HEK293 (cell line): ENCODE results near the gene CRIM1.

Experiments used
- CTCF ChIA-PET: fragments of 350-600 bp; formaldehyde crosslinking; extraction: SDS; loops from one replicate; lab custom pipeline; 2021; ENCODE audit warnings: antibody characterized with exemption; lab: Yijun Ruan, JAX
- POLR2A ChIA-PET: fragments of 300-600 bp; formaldehyde crosslinking; extraction: SDS; loops from one replicate; lab custom pipeline; 2020; ENCODE audit warnings: antibody characterized with exemption, inconsistent platforms; lab: Yijun Ruan, JAX
- H3K27ac ChIP-seq: fragments of 200-500 bp; sonication (Bioruptor generic); 2 replicates; pipeline ENCODE4 v1.5.1; 2014; ENCODE audit warnings: low read depth, low read length, control low read depth, inconsistent platforms; ENCODE audit errors: extremely low read depth
- H3K36me3 ChIP-seq, 2 experiments: fragments of 200-500 bp in 1 of 2; sonication (Bioruptor generic) in 1 of 2; 1 replicate in 1 of 2; 2 replicates in 1 of 2; pipeline ENCODE4 v1.5.1; 2014 to 2017; ENCODE audit warnings: inconsistent platforms in 2 of 2, low read length in 2 of 2; ENCODE audit not compliant: control insufficient read depth in 2 of 2, insufficient read depth in 1 of 2
- H3K4me1 ChIP-seq: fragments of 200-500 bp; sonication (Bioruptor generic); 2 replicates; pipeline ENCODE4 v1.5.1; 2014; ENCODE audit warnings: mild to moderate bottlenecking, low read length, inconsistent platforms; ENCODE audit not compliant: control insufficient read depth, insufficient read depth
- H3K4me3 ChIP-seq: 2 replicates; pipeline ENCODE4 v1.5.1; 2011; ENCODE audit warnings: low read depth, mild to moderate bottlenecking, control low read depth, low read length, moderate library complexity
- H3K9me3 ChIP-seq: fragments of 200-500 bp; sonication (Bioruptor generic); 2 replicates; pipeline ENCODE4 v1.5.1; 2014; ENCODE audit warnings: low read depth, low read length, inconsistent platforms; ENCODE audit not compliant: control insufficient read depth, insufficient read depth
- BCL11B ChIP-seq: fragments of 450-650 bp; formaldehyde crosslinking; IDR thresholded peaks from 2 replicates; pipeline ENCODE4 v1.5.1; 2016; ENCODE audit warnings: low read depth, missing biosample characterization, missing genetic modification characterization
- BCL6B ChIP-seq: fragments of 450-650 bp; formaldehyde crosslinking; IDR thresholded peaks from 2 replicates; pipeline ENCODE4 v1.5.1; 2017; ENCODE audit warnings: missing biosample characterization, missing genetic modification characterization
- KLF16 ChIP-seq: fragments of 450-650 bp; formaldehyde crosslinking; IDR thresholded peaks from 2 replicates; pipeline ENCODE4 v1.5.1; 2017; ENCODE audit warnings: missing biosample characterization, missing genetic modification characterization
- KLF7 ChIP-seq: fragments of 450-650 bp; formaldehyde crosslinking; IDR thresholded peaks from 2 replicates; pipeline ENCODE4 v1.5.1; 2016; ENCODE audit warnings: missing biosample characterization, missing genetic modification characterization, borderline replicate concordance
- SP7 ChIP-seq: fragments of 450-650 bp; formaldehyde crosslinking; IDR thresholded peaks from 2 replicates; pipeline ENCODE4 v1.5.1; 2016; ENCODE audit warnings: missing biosample characterization, missing genetic modification characterization
- ZBTB21 ChIP-seq: fragments of 450-650 bp; formaldehyde crosslinking; IDR thresholded peaks from 2 replicates; pipeline ENCODE4 v1.5.1; 2017; ENCODE audit warnings: missing biosample characterization, missing genetic modification characterization
- ZFP37 ChIP-seq: fragments of 450-650 bp; formaldehyde crosslinking; IDR thresholded peaks from 2 replicates; pipeline ENCODE4 v1.5.1; 2016; ENCODE audit warnings: missing biosample characterization, missing genetic modification characterization
- ZNF114 ChIP-seq: fragments of 450-650 bp; formaldehyde crosslinking; IDR thresholded peaks from 2 replicates; pipeline ENCODE4 v1.5.0; 2017; ENCODE audit warnings: missing biosample characterization, missing genetic modification characterization
- ZNF140 ChIP-seq: fragments of 450-650 bp; formaldehyde crosslinking; IDR thresholded peaks from 2 replicates; pipeline ENCODE4 v1.5.1; 2016; ENCODE audit warnings: missing biosample characterization, missing genetic modification characterization
- ZNF175 ChIP-seq: fragments of 450-650 bp; formaldehyde crosslinking; IDR thresholded peaks from 2 replicates; pipeline ENCODE4 v1.5.1; 2016; ENCODE audit warnings: missing biosample characterization, missing genetic modification characterization
- ZNF211 ChIP-seq: fragments of 450-650 bp; formaldehyde crosslinking; IDR thresholded peaks from 2 replicates; pipeline ENCODE4 v1.5.1; 2016; ENCODE audit warnings: low read depth, missing biosample characterization, missing genetic modification characterization
- ZNF23 ChIP-seq: fragments of 450-650 bp; formaldehyde crosslinking; IDR thresholded peaks from 2 replicates; pipeline ENCODE4 v1.5.1; 2016; ENCODE audit warnings: missing biosample characterization, missing genetic modification characterization, borderline replicate concordance
- ZNF239 ChIP-seq: fragments of 450-650 bp; formaldehyde crosslinking; IDR thresholded peaks from 2 replicates; pipeline ENCODE4 v1.5.1; 2016; ENCODE audit warnings: missing biosample characterization, missing genetic modification characterization
- ZNF311 ChIP-seq: fragments of 450-650 bp; formaldehyde crosslinking; IDR thresholded peaks from 2 replicates; pipeline ENCODE4 v1.5.1; 2017; ENCODE audit warnings: missing biosample characterization, missing genetic modification characterization, borderline replicate concordance
- ZNF341 ChIP-seq: fragments of 450-650 bp; formaldehyde crosslinking; IDR thresholded peaks from 2 replicates; pipeline ENCODE4; 2016; ENCODE audit warnings: low read depth, missing biosample characterization, missing genetic modification characterization
- ZNF366 ChIP-seq: fragments of 450-650 bp; formaldehyde crosslinking; conservative IDR thresholded peaks from 2 replicates; pipeline ENCODE4 v1.5.1; 2016; ENCODE audit warnings: missing biosample characterization, missing genetic modification characterization
- ZNF433 ChIP-seq: fragments of 450-650 bp; formaldehyde crosslinking; IDR thresholded peaks from 2 replicates; pipeline ENCODE4 v1.5.1; 2016; ENCODE audit warnings: missing biosample characterization, missing genetic modification characterization, low read depth
- ZNF530 ChIP-seq: fragments of 450-650 bp; formaldehyde crosslinking; IDR thresholded peaks from 2 replicates; pipeline ENCODE4 v1.5.1; 2016; ENCODE audit warnings: low read depth, missing biosample characterization, missing genetic modification characterization
- ZNF580 ChIP-seq: fragments of 450-650 bp; formaldehyde crosslinking; IDR thresholded peaks from 2 replicates; pipeline ENCODE4 v1.5.1; 2016; ENCODE audit warnings: missing biosample characterization, missing genetic modification characterization
- ZNF621 ChIP-seq: fragments of 450-650 bp; formaldehyde crosslinking; IDR thresholded peaks from 2 replicates; pipeline ENCODE4 v1.5.1; 2017; ENCODE audit warnings: missing biosample characterization, missing genetic modification characterization
- ZNF654 ChIP-seq: fragments of 450-650 bp; formaldehyde crosslinking; IDR thresholded peaks from 2 replicates; pipeline ENCODE4 v1.5.1; 2016; ENCODE audit warnings: low read depth, missing biosample characterization, missing genetic modification characterization
- ZNF677 ChIP-seq: fragments of 450-650 bp; IDR thresholded peaks from 2 replicates; pipeline ENCODE4 v1.5.0; 2018; ENCODE audit warnings: missing biosample characterization, mild to moderate bottlenecking, missing genetic modification characterization, moderate library complexity
- ZNF768 ChIP-seq: fragments of 450-650 bp; formaldehyde crosslinking; IDR thresholded peaks from 2 replicates; pipeline ENCODE4 v1.5.1; 2018; ENCODE audit warnings: missing biosample characterization, mild to moderate bottlenecking, missing genetic modification characterization
- ZNF785 ChIP-seq: fragments of 450-650 bp; formaldehyde crosslinking; IDR thresholded peaks from 2 replicates; pipeline ENCODE4 v1.5.1; 2016; ENCODE audit warnings: missing biosample characterization, missing genetic modification characterization
- ZNF830 ChIP-seq: fragments of 450-650 bp; IDR thresholded peaks from 2 replicates; pipeline ENCODE4 v1.5.0; 2018; ENCODE audit warnings: missing biosample characterization, missing genetic modification characterization, low read depth, mild to moderate bottlenecking, moderate library complexity
- ZNF837 ChIP-seq: fragments of 450-650 bp; formaldehyde crosslinking; IDR thresholded peaks from 2 replicates; pipeline ENCODE4 v1.5.1; 2016; ENCODE audit warnings: missing biosample characterization, missing genetic modification characterization
- ZNF843 ChIP-seq: fragments of 450-650 bp; formaldehyde crosslinking; IDR thresholded peaks from 2 replicates; pipeline ENCODE4 v1.5.1; 2016; ENCODE audit warnings: missing biosample characterization, missing genetic modification characterization
- ZXDB ChIP-seq: fragments of 450-650 bp; formaldehyde crosslinking; IDR thresholded peaks from 2 replicates; pipeline ENCODE4 v1.5.1; 2016; ENCODE audit warnings: missing biosample characterization, missing genetic modification characterization

The CRIM1 gene

GRCh38 chr2:36464006-36464721 lies 108.6 kb downstream of the CRIM1 start:
- Histone ChIP-seq H3K9me3 (no peaks in the 10 kb centered on the region), H3K36me3 (peaks cover 0 to 40% of the 10 kb centered on the region in 2 experiments; a peak in 2 of 3 replicates), H3K4me1 (peaks cover 15% of the 10 kb centered on the region; the same call in 1 of the 2 replicates)

GRCh38 chr2:36466135-36466534 lies 110.6 kb downstream of the CRIM1 start:
- Histone ChIP-seq H3K9me3 (no peaks in the 10 kb centered on the region), H3K27ac (no peak overlapping the region), H3K4me3 (no peak overlapping the region), H3K4me1 (peaks cover 15% of the 10 kb centered on the region; the same call in 1 of the 2 replicates), H3K36me3 (peaks cover 0 to 43% of the 10 kb centered on the region in 2 experiments; a peak in 2 of 3 replicates)
- POLR2A ChIA-PET, result no interaction called here
- CTCF ChIA-PET, result no interaction called here
- TF ChIP-seq ZNF785 (tag by site-specific recombination) (no peak), ZNF768 (tag by site-specific recombination) (no peak), ZNF23 (tag by site-specific recombination) (no peak), ZNF843 (tag by site-specific recombination) (no peak), ZNF341 (tag by site-specific recombination) (no peak), ZNF114 (tag by site-specific recombination) (no peak), ZNF654 (tag by site-specific recombination) (no peak)

More at GRCh38 chr2:36464006-36464721, 108.6 kb downstream of the CRIM1 start:
- CTCF ChIA-PET, result no interaction called here
- Histone ChIP-seq H3K27ac (no peak overlapping the region), H3K4me3 (no peak overlapping the region)
- TF ChIP-seq ZNF433 (tag by site-specific recombination) (no peak), ZNF211 (tag by site-specific recombination) (no peak), BCL11B (tag by site-specific recombination) (no peak), ZNF677 (tag by site-specific recombination) (no peak)
- POLR2A ChIA-PET, result no interaction called here

GRCh38 chr2:36468463-36469105 lies 113.0 kb downstream of the CRIM1 start:
- ChIA-PET CTCF (interaction anchor here (1.1 kb wide), 1 partner anchor 9 kb away, joined by 3 read pairs; no protein-coding TSS in a partner anchor), POLR2A (no interaction called here)
- peaks cover 0 to 42% of the 10 kb centered on the region in 2 experiments; a peak in 2 of 3 replicates for H3K36me3 ChIP-seq

More at GRCh38 chr2:36468463-36469105, 113.0 kb downstream of the CRIM1 start:
- Histone ChIP-seq H3K9me3 (no peaks in the 10 kb centered on the region), H3K4me3 (no peak overlapping the region), H3K4me1 (peaks cover 4% of the 10 kb centered on the region; the same call in 1 of the 2 replicates), H3K27ac (no peak overlapping the region)
- no peak for TF ChIP-seq ZNF580 (tag by site-specific recombination)
- no peak for TF ChIP-seq KLF7 (tag by site-specific recombination)
- no peak for TF ChIP-seq ZNF239 (tag by site-specific recombination)
- TF ChIP-seq ZNF311 (tag by site-specific recombination), result no peak
- no peak for TF ChIP-seq ZNF175 (tag by site-specific recombination)
- no peak for TF ChIP-seq KLF16 (tag by site-specific recombination)
- TF ChIP-seq ZFP37 (tag by site-specific recombination), result no peak
- no peak for TF ChIP-seq ZNF140 (tag by site-specific recombination)
- no peak for TF ChIP-seq ZNF530
- no peak for TF ChIP-seq ZNF621 (tag by site-specific recombination)
- no peak for TF ChIP-seq ZNF830 (tag by site-specific recombination)
- TF ChIP-seq ZXDB (tag by site-specific recombination), result no peak
- no peak for TF ChIP-seq BCL6B (tag by site-specific recombination)
- no peak for TF ChIP-seq ZNF837 (tag by site-specific recombination)
- no peak for TF ChIP-seq ZNF366 (tag by site-specific recombination)
- TF ChIP-seq SP7 (tag by site-specific recombination), result no peak
- TF ChIP-seq ZBTB21, result no peak
